Measurements from ENCODE around the gene PELI3. TPM values are rescaled to one million over a fixed set of nuclear protein-coding genes. Genes with fewer than 3 reads are reported as not detected.

The PELI3 gene
- polyA plus RNA-seq, 3 donors: 4.1 to 4.7 (median 4.6) TPM

- DNase-seq (ENCODE audit: low read depth in 3 of 3, low spot score in 2 of 3): no peak
Observed at GRCh38 chr11:66495401-66495854, 28.7 kb downstream of the PELI3 start.

GRCh38 chr11:66497206-66497605 lies 30.5 kb downstream of the PELI3 start:
- no peak for DNase-seq (ENCODE audit: low read depth in 3 of 3, low spot score in 2 of 3)

- no peak for DNase-seq (ENCODE audit: low read depth in 3 of 3, low spot score in 2 of 3)
Observed at GRCh38 chr11:66498506-66498905, 31.8 kb downstream of the PELI3 start.

- DNase-seq (ENCODE audit: low read depth in 3 of 3, low spot score in 2 of 3): no peak
Observed at GRCh38 chr11:66505276-66505816, 38.6 kb downstream of the PELI3 start.

GRCh38 chr11:66509131-66509561 lies 42.4 kb downstream of the PELI3 start:
- no peak for DNase-seq (ENCODE audit: low read depth in 3 of 3, low spot score in 2 of 3)

- DNase-seq (ENCODE audit: low read depth in 3 of 3, low spot score in 2 of 3): peak; percentile 63 to 73 (median 72)
Observed at GRCh38 chr11:66510271-66510989, 43.7 kb downstream of the PELI3 start, which contains the start of gene BBS1. TSS of gene BBS1 (plus strand) at chr11:66510635. CDS start at chr11:66510660, 25 bp downstream.

- no peak for DNase-seq (ENCODE audit: low read depth in 3 of 3, low spot score in 2 of 3)
Observed at GRCh38 chr11:66510990-66511339, 44.3 kb downstream of the PELI3 start.

- no peak for DNase-seq (ENCODE audit: low read depth in 3 of 3, low spot score in 2 of 3)
Observed at GRCh38 chr11:66523611-66524010, 56.9 kb downstream of the PELI3 start.

- DNase-seq (ENCODE audit: low read depth in 3 of 3, low spot score in 2 of 3): no peak
Observed at GRCh38 chr11:66524304-66525040, 57.8 kb downstream of the PELI3 start.

Other genes with a start within 250 kb of the PELI3 start
- 10 to 100 TPM; 17.0 to 19.8 (median 18.2) TPM for gene KLC2, start 209.2 kb upstream of the PELI3 start, polyA plus RNA-seq (ENCODE audit: insufficient read length in 3 of 3)
- 100 to 1,000 TPM; 116 to 135 (median 123) TPM for gene RAB1B, start 198.3 kb upstream of the PELI3 start, polyA plus RNA-seq (ENCODE audit: insufficient read length in 3 of 3)
- gene CNIH2, start 188.7 kb upstream of the PELI3 start, polyA plus RNA-seq (ENCODE audit: insufficient read length in 3 of 3): 1 to 10 TPM; 2.6 to 3.3 (median 2.8) TPM
- 10 to 100 TPM; 44.4 to 49.6 (median 45.8) TPM for gene YIF1A, start 177.8 kb upstream of the PELI3 start, polyA plus RNA-seq (ENCODE audit: insufficient read length in 3 of 3)
- gene TMEM151A, start 175.0 kb upstream of the PELI3 start, polyA plus RNA-seq (ENCODE audit: insufficient read length in 3 of 3): not detected
- 10 to 100 TPM; 54.0 to 61.4 (median 56.2) TPM for gene CD248, start 149.9 kb upstream of the PELI3 start, polyA plus RNA-seq (ENCODE audit: insufficient read length in 3 of 3)
- gene RIN1, start 130.5 kb upstream of the PELI3 start, polyA plus RNA-seq (ENCODE audit: insufficient read length in 3 of 3): 1 to 10 TPM; 1.4 to 2.3 (median 1.6) TPM
- gene BRMS1, start 121.8 kb upstream of the PELI3 start, polyA plus RNA-seq (ENCODE audit: insufficient read length in 3 of 3): 10 to 100 TPM; 30.7 to 32.0 (median 31.3) TPM
- 10 to 100 TPM; 50.0 to 55.0 (median 50.6) TPM for gene B4GAT1, start 119.3 kb upstream of the PELI3 start, polyA plus RNA-seq (ENCODE audit: insufficient read length in 3 of 3)
- gene SLC29A2, start 95.1 kb upstream of the PELI3 start, polyA plus RNA-seq (ENCODE audit: insufficient read length in 3 of 3): 10 to 100 TPM; 17.5 to 18.2 (median 17.9) TPM
- under 1 TPM; 0.06 to 0.11 (median 0.11) TPM for gene NPAS4, start 45.9 kb upstream of the PELI3 start, polyA plus RNA-seq (ENCODE audit: insufficient read length in 3 of 3)
- gene MRPL11, start 28.1 kb upstream of the PELI3 start, polyA plus RNA-seq (ENCODE audit: insufficient read length in 3 of 3): 10 to 100 TPM; 69.6 to 74.7 (median 72.5) TPM
- gene DPP3, start 13.5 kb downstream of the PELI3 start, polyA plus RNA-seq (ENCODE audit: insufficient read length in 3 of 3): 10 to 100 TPM; 20.5 to 22.5 (median 20.6) TPM
- gene BBS1, start 43.7 kb downstream of the PELI3 start, polyA plus RNA-seq (ENCODE audit: insufficient read length in 3 of 3): 10 to 100 TPM; 59.1 to 67.6 (median 67.0) TPM
- 1 to 10 TPM; 6.5 to 7.3 (median 6.6) TPM for gene ZDHHC24, start 79.1 kb downstream of the PELI3 start, polyA plus RNA-seq (ENCODE audit: insufficient read length in 3 of 3)
- gene ACTN3, start 80.0 kb downstream of the PELI3 start, polyA plus RNA-seq (ENCODE audit: insufficient read length in 3 of 3): under 1 TPM; 0.40 to 0.67 (median 0.53) TPM
- 100 to 1,000 TPM in 2 of 3 donors, 10 to 100 TPM in 1; 95.5 to 107 (median 105) TPM for gene CTSF, start 101.7 kb downstream of the PELI3 start, polyA plus RNA-seq (ENCODE audit: insufficient read length in 3 of 3)
- under 1 TPM; 0.28 to 0.36 (median 0.28) TPM for gene CCDC87, start 126.2 kb downstream of the PELI3 start, polyA plus RNA-seq (ENCODE audit: insufficient read length in 3 of 3)
- 10 to 100 TPM; 37.6 to 41.9 (median 39.5) TPM for gene CCS, start 126.3 kb downstream of the PELI3 start, polyA plus RNA-seq (ENCODE audit: insufficient read length in 3 of 3)
- 10 to 100 TPM; 53.8 to 60.4 (median 54.6) TPM for gene RBM14, start 149.7 kb downstream of the PELI3 start, polyA plus RNA-seq (ENCODE audit: insufficient read length in 3 of 3)
- gene RBM4, start 171.8 kb downstream of the PELI3 start, polyA plus RNA-seq (ENCODE audit: insufficient read length in 3 of 3): 100 to 1,000 TPM; 268 to 292 (median 286) TPM
- 10 to 100 TPM; 66.8 to 68.8 (median 66.8) TPM for gene RBM4B, start 211.0 kb downstream of the PELI3 start, polyA plus RNA-seq (ENCODE audit: insufficient read length in 3 of 3)